ENCODE results near the gene GNA14. TPM values are rescaled to one million over a fixed set of nuclear protein-coding genes. Genes with fewer than 3 reads are reported as not detected.
"Not testable (repeated sequence)": the region's sequence is repeated elsewhere in the genome, so short reads cannot be mapped to it uniquely, and the experiment has no call there.

Gene GNA14
- total RNA-seq, 2 experiments from 2014 or later: not detected

- no peaks in the 10 kb centered on the region for H3K36me3 Mint-ChIP-seq
- H3K9me3 Mint-ChIP-seq: no peaks in the 10 kb centered on the region
- H3K4me1 Mint-ChIP-seq: no peaks in the 10 kb centered on the region
- ATAC-seq (ENCODE audit: low read depth) (no peak), DNase-seq (no peak)
- no peak overlapping the region for H3K4me3 Mint-ChIP-seq
- POLR2A ChIA-PET: no interaction called here
- H3K27ac Mint-ChIP-seq: no peak overlapping the region
- H3K27me3 Mint-ChIP-seq: peaks cover 3% of the 10 kb centered on the region
Observed at GRCh38 chr9:77424993-77425392, 223.1 kb downstream of the GNA14 start.

DNA sequence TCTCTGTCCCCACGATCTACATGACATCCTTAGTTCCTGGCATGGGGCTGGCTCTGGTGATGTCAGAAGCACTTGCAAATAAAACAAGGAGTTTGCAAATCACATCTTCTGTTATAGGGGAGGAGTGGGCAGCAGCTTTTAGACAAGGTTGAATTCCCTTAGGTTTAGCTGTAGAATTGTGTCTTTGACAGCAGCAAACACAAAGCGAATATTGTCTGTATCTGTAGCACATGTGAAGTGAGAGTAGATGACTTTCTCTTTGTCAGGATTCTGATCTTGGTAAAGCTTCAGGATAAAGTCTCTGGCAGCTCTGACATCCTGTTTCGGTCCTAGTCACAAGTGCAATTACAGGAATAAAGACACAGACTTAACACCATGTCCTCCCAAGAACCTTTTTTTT, 224.3 kb downstream of the GNA14 start:
- DNase-seq (no peak), ATAC-seq (ENCODE audit: low read depth) (no peak)
- no peaks in the 10 kb centered on the region for H3K9me3 Mint-ChIP-seq
- peaks cover 3% of the 10 kb centered on the region for H3K27me3 Mint-ChIP-seq
- no peak overlapping the region for H3K4me3 Mint-ChIP-seq
- H3K36me3 Mint-ChIP-seq: no peaks in the 10 kb centered on the region
- POLR2A ChIA-PET: no interaction called here
- H3K4me1 Mint-ChIP-seq: no peaks in the 10 kb centered on the region
- H3K27ac Mint-ChIP-seq: no peak overlapping the region

DNA sequence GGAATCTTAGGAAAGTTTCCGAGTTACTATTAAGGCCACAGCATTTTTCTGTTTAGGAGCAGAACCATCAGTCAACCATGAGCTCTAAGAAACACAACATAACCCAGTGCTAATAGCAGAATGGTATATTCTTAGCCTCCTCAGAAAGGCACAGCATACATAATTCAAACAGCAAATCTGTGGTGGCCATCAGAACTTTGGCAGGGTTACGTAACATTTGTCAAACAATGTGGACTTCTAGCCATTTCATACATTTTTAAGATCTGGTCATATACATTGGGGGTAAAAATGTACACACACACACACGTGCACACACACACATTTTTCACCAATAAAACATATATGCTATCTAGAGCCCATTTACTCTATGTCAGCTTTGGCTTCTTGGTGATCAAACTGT, 225.2 kb downstream of the GNA14 start:
- H3K4me3 Mint-ChIP-seq: no peak overlapping the region
- no peak for DNase-seq

DNA sequence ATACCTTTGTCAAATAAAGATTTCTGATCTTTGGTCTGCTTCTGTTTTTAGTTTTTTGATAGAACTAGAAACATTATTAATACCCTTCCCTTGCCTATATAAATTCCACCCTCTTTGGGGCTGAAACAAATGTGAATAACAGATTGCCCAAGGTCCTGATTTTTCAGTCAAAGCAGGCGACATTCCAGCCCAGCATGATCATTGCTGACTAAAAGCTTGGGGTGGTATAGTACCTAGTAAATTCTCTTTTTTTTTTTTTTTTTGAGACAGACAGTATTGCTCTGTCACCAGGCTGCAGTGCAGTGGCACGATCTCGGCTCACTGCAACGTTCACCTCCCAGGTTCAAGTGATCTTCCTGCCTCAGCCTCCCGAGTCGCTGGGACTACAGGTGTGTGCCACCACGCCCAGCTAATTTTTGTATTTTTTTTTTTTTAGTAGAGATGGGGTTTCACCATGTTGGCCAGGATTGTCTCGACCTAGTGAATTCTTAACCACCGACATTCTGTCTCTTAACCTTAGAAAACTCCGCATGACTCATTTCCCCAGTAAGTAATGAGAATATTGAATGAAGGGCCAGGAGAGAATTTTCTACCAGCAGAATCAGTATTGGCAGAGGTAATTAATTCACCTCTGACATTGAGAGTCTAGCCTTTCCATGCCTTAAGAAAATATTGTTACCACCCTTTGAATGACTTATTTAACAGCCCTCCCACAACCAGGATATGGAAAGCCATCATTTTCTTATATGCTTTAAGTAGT, 226.4 kb downstream of the GNA14 start:
- DNase-seq (no peak), ATAC-seq (ENCODE audit: low read depth) (no peak)
- H3K9me3 Mint-ChIP-seq: no peaks in the 10 kb centered on the region
- POLR2A ChIA-PET: no interaction called here
- no peaks in the 10 kb centered on the region for H3K36me3 Mint-ChIP-seq
- no peak overlapping the region for H3K27ac Mint-ChIP-seq
- no peak overlapping the region for H3K4me3 Mint-ChIP-seq
- H3K4me1 Mint-ChIP-seq: no peaks in the 10 kb centered on the region
- H3K27me3 Mint-ChIP-seq: peaks cover 3% of the 10 kb centered on the region

More for the DNA sequence above, 225.2 kb downstream of the GNA14 start:
- no peaks in the 10 kb centered on the region for H3K4me1 Mint-ChIP-seq
- H3K27me3 Mint-ChIP-seq: peaks cover 3% of the 10 kb centered on the region
- H3K9me3 Mint-ChIP-seq: no peaks in the 10 kb centered on the region
- H3K27ac Mint-ChIP-seq: no peak overlapping the region
- no peaks in the 10 kb centered on the region for H3K36me3 Mint-ChIP-seq
- no peak for ATAC-seq (ENCODE audit: low read depth)
- POLR2A ChIA-PET: no interaction called here

DNA sequence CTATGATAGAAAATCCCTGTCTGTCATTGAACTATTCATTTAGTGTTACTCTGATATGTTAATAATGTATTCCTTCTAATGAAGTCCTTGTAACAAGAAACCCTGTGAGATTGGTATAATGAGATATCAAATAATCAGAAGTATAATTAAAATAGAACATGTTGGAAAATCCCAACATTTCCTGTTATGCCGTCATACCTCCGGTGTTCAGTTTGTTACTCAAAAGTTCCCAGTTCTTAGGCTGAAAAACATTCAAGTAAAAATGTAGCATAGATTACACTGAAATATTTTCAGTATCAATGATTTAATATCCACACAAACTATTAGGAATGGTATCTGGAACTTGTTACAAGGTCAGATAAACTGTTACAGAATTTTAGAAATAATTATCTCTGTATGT, 227.5 kb downstream of the GNA14 start:
- Mint-ChIP-seq H3K4me1 (no peaks in the 10 kb centered on the region), H3K4me3 (no peak overlapping the region), H3K9me3 (no peaks in the 10 kb centered on the region), H3K27me3 (peaks cover 3% of the 10 kb centered on the region), H3K36me3 (no peaks in the 10 kb centered on the region), H3K27ac (no peak overlapping the region)
- ATAC-seq (ENCODE audit: low read depth) (no peak), DNase-seq (no peak)
- POLR2A ChIA-PET: no interaction called here

DNA sequence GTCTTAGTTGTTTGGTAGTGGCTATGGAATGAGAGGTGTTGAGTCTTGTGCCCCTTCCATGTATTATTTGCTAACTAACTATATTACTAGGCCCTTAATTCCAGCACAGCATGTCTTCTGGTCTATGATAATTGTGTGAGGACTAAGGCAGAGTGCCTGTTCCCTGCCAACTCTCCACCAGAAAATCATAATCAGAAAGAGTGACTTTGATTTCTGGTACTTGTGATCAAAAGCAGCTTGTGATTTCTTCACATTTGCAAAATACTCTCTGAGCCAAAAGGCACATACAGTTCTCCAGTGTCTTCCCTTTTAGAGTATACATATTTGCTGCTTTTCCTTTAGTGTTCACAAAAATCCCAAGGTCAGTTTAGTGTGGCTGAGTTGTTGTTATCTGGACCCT, 229.9 kb downstream of the GNA14 start:
- no peak overlapping the region for H3K27ac Mint-ChIP-seq
- ATAC-seq (ENCODE audit: low read depth) (no peak), DNase-seq (no peak)
- no peak overlapping the region for H3K4me3 Mint-ChIP-seq
- H3K36me3 Mint-ChIP-seq: peaks cover 3% of the 10 kb centered on the region
- H3K9me3 Mint-ChIP-seq: no peaks in the 10 kb centered on the region
- H3K4me1 Mint-ChIP-seq: no peaks in the 10 kb centered on the region
- POLR2A ChIA-PET: no interaction called here
- no peaks in the 10 kb centered on the region for H3K27me3 Mint-ChIP-seq

DNA sequence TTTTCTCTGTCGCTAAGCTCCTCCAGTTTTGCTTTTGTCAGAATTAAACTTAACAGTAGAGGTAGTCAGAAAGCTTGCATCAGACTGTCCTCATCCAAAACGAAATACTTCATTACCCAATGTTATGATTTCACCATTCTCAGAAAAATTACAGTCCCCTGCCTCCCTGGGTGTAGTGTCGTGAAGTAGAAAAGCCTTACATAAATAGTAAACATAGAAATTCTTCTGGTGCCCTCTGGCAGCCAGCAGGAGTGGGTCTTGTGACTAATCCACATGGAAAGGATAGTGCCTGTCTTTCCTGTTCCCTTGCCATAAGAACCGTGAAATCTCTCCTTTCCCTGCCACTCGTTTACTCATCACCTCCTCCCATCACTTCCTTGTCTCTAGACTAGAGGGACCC, 230.6 kb downstream of the GNA14 start:
- Mint-ChIP-seq H3K27me3 (no peaks in the 10 kb centered on the region), H3K9me3 (no peaks in the 10 kb centered on the region), H3K4me1 (no peaks in the 10 kb centered on the region), H3K27ac (no peak overlapping the region), H3K36me3 (peaks cover 3% of the 10 kb centered on the region), H3K4me3 (no peak overlapping the region)
- POLR2A ChIA-PET: interaction anchor here (0.7 kb wide), 1 partner anchor 793 kb away, joined by 3 read pairs; no protein-coding TSS in a partner anchor
- ATAC-seq (ENCODE audit: low read depth): no peak
- DNase-seq: no peak

DNA sequence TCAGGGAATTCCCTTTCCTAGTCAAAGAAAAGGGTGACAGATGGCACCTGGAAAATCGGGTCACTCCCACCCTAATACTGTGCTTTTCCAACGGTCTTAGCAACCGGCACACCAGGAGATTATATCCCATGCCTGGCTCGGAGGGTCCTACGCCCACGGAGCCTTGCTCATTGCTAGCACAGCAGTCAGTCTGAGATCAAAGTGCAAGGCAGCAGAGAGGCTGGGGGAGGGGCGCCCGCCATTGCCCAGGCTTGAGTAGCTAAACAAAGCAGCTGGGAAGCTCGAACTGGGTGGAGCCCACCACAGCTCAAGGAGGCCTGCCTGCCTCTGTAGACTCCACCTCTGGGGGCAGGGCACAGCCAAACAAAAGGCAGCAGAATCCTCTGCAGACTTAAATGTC, 239.6 kb downstream of the GNA14 start:
- H3K9me3 Mint-ChIP-seq; POLR2A ChIA-PET; H3K4me1 Mint-ChIP-seq; H3K27ac Mint-ChIP-seq; ATAC-seq (ENCODE audit: low read depth); H3K4me3 Mint-ChIP-seq; DNase-seq; H3K27me3 Mint-ChIP-seq: not testable (repeated sequence)
- peaks cover 35% of the 10 kb centered on the region for H3K36me3 Mint-ChIP-seq

DNA sequence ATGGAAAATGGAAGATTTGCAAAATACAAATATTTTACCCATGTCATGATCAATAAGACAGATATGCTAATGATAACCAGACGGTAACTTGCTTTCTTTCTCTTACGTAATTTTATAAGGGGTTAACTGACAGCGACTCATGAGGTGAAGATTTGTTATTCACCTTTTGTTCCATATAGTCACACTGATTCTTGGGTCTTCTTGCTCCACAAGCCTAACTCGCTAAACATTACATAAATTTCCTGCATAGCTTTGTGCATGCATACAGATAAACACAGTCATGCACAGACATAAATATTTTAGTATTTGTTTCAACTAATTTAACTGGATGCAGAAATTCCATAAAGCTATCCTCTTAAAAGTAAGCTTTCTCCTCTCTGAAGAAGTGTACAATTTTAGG, 244.9 kb downstream of the GNA14 start:
- DNase-seq: no peak
- ATAC-seq (ENCODE audit: low read depth): no peak
- H3K27ac Mint-ChIP-seq: no peak overlapping the region
- POLR2A ChIA-PET: no interaction called here
- H3K36me3 Mint-ChIP-seq: peaks cover 21% of the 10 kb centered on the region
- H3K4me1 Mint-ChIP-seq: no peaks in the 10 kb centered on the region
- H3K4me3 Mint-ChIP-seq: no peak overlapping the region
- peaks cover 2% of the 10 kb centered on the region for H3K9me3 Mint-ChIP-seq
- H3K27me3 Mint-ChIP-seq: no peaks in the 10 kb centered on the region

DNA sequence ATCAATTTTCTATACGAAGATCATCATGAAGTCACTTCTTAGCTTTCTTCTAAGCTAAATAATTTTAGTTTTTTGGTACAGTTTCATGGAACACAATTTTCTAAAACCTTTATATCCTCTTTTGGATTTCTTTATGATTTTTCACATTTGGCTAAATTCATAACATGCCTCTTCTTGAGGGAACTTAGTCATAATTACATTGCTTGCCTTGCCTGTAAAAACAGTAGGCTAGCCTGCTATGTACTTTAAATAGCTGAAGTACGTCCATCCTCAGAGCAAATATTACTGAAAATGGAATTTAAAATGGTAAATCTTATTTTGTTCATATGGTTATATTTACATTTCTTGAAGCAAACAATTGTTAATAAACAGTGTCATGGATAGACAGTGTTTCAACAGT, 245.8 kb downstream of the GNA14 start:
- POLR2A ChIA-PET: no interaction called here
- no peak for ATAC-seq (ENCODE audit: low read depth)

GRCh38 chr9:77399964-77400363, 248.2 kb downstream of the GNA14 start:
- ATAC-seq (ENCODE audit: low read depth) (no peak), DNase-seq (no peak)
- Mint-ChIP-seq H3K4me3 (no peak overlapping the region), H3K36me3 (peaks cover 7% of the 10 kb centered on the region), H3K4me1 (no peaks in the 10 kb centered on the region), H3K27me3 (no peaks in the 10 kb centered on the region), H3K9me3 (no peaks in the 10 kb centered on the region), H3K27ac (no peak overlapping the region)
- POLR2A ChIA-PET: no interaction called here

More for the DNA sequence above, 245.8 kb downstream of the GNA14 start:
- no peak for DNase-seq
- no peaks in the 10 kb centered on the region for H3K9me3 Mint-ChIP-seq
- H3K4me3 Mint-ChIP-seq: no peak overlapping the region
- no peak overlapping the region for H3K27ac Mint-ChIP-seq
- peaks cover 15% of the 10 kb centered on the region for H3K36me3 Mint-ChIP-seq
- no peaks in the 10 kb centered on the region for H3K4me1 Mint-ChIP-seq
- H3K27me3 Mint-ChIP-seq: no peaks in the 10 kb centered on the region

DNA sequence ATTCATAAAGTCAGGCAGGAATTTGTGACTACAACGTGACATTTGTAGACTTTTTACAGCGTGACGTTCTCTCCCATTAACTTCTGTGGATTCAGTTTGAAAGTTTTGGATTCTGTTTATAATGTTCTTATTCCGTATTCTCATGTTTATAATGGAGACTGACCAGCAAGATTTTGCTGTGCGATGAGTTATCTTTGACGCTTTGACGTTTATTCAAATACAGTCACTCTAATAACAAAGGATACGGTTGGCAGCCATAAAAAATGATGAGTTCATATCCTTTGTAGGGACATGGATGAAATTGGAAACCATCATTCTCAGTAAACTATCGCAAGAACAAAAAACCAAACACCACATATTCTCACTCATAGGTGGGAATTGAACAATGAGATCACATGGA, 249.5 kb downstream of the GNA14 start:
- H3K27ac Mint-ChIP-seq; DNase-seq; POLR2A ChIA-PET; H3K36me3 Mint-ChIP-seq; H3K4me3 Mint-ChIP-seq; H3K27me3 Mint-ChIP-seq; H3K9me3 Mint-ChIP-seq; ATAC-seq (ENCODE audit: low read depth); H3K4me1 Mint-ChIP-seq: not testable (repeated sequence)

DNA sequence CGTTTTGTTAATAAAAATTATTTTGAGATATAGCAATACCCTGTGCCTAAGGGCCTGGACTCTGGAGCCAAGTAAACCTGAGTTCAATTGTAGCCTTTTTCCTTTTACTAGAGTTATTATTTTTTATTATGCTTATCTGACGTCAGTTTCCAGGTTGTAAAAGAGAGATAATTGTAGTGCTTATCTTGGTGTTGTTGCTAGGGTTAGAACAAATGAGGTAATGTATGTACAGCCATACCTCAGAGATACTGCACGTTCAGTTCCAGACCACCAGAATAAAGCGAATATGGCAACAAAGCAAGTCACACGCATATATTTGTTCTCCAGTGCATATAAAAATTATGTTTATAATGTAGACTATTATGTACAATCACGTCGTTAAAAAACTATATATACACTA, 255.8 kb downstream of the GNA14 start:
- H3K27ac Mint-ChIP-seq: no peak overlapping the region
- ATAC-seq (ENCODE audit: low read depth) (no peak), DNase-seq (no peak)
- H3K9me3 Mint-ChIP-seq: no peaks in the 10 kb centered on the region
- H3K36me3 Mint-ChIP-seq: peaks cover 5% of the 10 kb centered on the region
- no peaks in the 10 kb centered on the region for H3K27me3 Mint-ChIP-seq
- H3K4me1 Mint-ChIP-seq: no peaks in the 10 kb centered on the region
- H3K4me3 Mint-ChIP-seq: no peak overlapping the region
- POLR2A ChIA-PET: no interaction called here

GRCh38 chr9:77391834-77392233, 256.3 kb downstream of the GNA14 start:
- Mint-ChIP-seq H3K36me3 (peaks cover 5% of the 10 kb centered on the region), H3K9me3 (no peaks in the 10 kb centered on the region), H3K27me3 (no peaks in the 10 kb centered on the region), H3K4me3 (no peak overlapping the region), H3K4me1 (no peaks in the 10 kb centered on the region), H3K27ac (no peak overlapping the region)
- DNase-seq (no peak), ATAC-seq (ENCODE audit: low read depth) (no peak)
- POLR2A ChIA-PET: no interaction called here

DNA sequence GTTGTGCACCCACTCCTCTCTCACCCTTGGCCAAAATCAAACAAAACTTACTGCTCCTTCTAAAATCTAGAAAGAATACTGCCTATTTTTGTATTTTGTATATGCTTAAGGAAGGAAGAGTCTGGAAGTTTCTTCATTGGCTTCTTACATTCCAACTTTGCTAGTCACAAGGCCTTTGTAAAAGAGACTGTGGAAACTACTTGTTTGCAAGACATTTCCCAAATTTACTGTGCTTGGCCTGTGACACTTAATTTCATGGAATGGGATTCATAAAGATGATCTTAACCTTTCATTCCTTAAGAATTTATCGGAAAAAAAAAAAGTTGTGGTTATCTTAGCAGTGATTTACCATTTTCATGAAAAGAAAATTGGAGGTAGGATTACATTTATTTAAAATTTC, 261.9 kb downstream of the GNA14 start:
- no peak for DNase-seq
- H3K9me3 Mint-ChIP-seq: no peaks in the 10 kb centered on the region
- H3K27ac Mint-ChIP-seq: no peak overlapping the region
- no peak overlapping the region for H3K4me3 Mint-ChIP-seq
- no peaks in the 10 kb centered on the region for H3K27me3 Mint-ChIP-seq
- ATAC-seq (ENCODE audit: low read depth): no peak
- no peaks in the 10 kb centered on the region for H3K4me1 Mint-ChIP-seq
- POLR2A ChIA-PET: no interaction called here
- H3K36me3 Mint-ChIP-seq: peaks cover 16% of the 10 kb centered on the region
